HG03064 (cell line): Measurements from ENCODE around the gene CTSK.
"Not testable (repeated sequence)": the region's sequence is repeated elsewhere in the genome, so short reads cannot be mapped to it uniquely, and the experiment has no call there.

ENCODE experiments used
- ATAC-seq: cut with Tn5 transposase; IDR thresholded peaks from one replicate; pipeline ENCODE4 v1.9.1; 2021; ENCODE audit warnings: low read depth; ENCODE audit not compliant: unreplicated experiment

The CTSK gene

GRCh38 chr1:150808121-150808520 is at the start of gene CTSK:
Gene CTSK (minus strand): TSS chr1:150808260. CDS start chr1:150806805, 1,455 bp downstream.
- no peak for ATAC-seq

DNA sequence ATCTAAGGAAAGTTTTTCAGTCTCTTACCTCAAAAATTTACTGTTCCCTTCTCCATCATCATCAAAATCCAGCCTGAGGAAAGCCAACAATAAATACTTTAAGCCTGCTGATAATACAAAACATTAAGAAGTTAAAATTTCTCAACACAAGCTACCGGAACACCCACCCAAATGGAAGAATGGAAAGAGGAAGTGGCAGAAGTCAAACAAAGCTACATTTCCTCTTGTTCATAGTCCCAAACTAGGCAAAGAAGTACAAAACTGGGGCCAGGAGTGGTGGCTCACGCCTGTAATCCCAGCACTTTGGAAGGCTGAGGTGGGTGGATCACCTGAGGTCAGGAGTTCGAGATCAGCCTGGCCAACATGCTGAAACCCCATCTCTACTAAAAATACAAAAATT is 44.7 kb upstream of the CTSK start:
- not testable (repeated sequence) for ATAC-seq

- ATAC-seq = not testable (repeated sequence)
Measured at GRCh38 chr1:150850801-150851362, 42.8 kb upstream of the CTSK start.

GRCh38 chr1:150846473-150847146 is 38.5 kb upstream of the CTSK start:
- no peak for ATAC-seq

DNA sequence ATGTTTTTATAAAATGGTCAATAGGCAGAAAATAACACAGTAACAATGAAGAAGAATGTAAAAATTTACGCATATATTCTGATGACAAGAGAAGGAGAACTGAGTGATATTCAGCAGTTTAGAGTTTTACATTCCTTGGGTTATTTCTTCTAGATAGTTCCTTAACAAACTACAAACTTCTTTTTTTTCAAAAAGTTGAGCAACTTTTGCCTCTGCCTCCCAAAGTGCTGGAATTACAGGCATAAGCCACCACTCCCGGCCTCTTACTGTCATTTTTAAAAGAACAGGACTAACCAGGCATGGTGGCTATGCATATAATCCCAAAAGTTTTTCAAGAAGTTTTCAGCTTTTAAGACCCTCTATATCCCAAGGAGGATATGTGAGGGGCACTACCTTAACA is 35.4 kb upstream of the CTSK start:
- no peak for ATAC-seq

GRCh38 chr1:150842964-150843363 is 34.9 kb upstream of the CTSK start:
- no peak for ATAC-seq

- ATAC-seq = no peak
Measured at GRCh38 chr1:150842343-150842742, 34.3 kb upstream of the CTSK start.

- no peak for ATAC-seq
Measured at GRCh38 chr1:150841626-150842025, 33.6 kb upstream of the CTSK start.

GRCh38 chr1:150840850-150841249 is 32.8 kb upstream of the CTSK start:
- ATAC-seq = not testable (repeated sequence)

DNA sequence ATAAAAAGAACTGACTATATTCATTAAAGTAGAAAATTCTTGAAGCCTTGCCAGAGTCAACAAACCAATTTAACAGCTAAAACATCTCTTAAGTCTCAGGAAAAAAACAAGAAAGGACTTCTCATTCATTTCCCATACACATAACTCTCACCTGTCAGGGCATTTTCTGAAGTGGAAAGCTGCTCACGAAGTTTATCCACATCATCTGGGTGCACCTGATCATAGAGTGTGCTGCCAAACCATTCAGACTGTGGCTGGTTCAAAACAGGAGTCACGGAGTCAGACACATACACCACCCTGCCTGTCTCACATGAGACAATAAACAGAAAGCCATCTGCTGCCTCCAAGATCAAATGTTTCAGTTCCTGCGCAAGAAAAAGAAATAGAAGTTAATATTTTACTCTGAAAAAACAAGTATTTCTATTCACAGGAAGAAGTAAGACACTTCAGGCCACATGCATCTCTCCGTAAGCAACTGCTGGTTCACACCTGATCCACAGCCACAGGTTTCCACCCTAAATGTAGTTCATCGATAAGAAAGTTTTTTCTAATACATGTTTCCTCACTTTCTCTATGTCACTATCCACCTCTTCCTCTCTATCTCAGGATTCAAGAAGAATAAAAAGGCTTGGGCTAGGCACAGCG is 28.2 kb upstream of the CTSK start:
- ATAC-seq = no peak

DNA sequence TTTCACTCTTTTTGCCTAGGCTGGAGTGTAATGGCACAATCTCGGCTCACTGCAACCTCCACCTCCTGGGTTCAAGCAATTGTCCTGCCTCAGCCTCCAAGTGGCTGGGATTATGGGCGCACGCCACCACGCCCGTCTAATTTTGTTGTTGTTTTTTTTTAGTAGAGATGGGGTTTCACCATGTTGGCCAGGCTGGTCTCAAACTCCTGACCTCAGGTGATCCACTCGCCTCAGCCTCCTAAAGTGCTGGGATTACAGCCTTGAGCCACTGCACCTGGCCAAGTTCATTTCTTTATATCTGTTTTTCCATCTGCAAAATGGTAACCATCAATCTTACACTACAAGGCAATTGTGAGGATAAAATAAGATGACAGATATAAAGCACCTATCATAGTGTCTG is 25.9 kb upstream of the CTSK start:
- ATAC-seq = not testable (repeated sequence)

- no peak for ATAC-seq
Measured at GRCh38 chr1:150832597-150832996, 24.5 kb upstream of the CTSK start.

- no peak for ATAC-seq
Measured at GRCh38 chr1:150829751-150830150, 21.7 kb upstream of the CTSK start.

- ATAC-seq = no peak
Measured at GRCh38 chr1:150826299-150826698, 18.2 kb upstream of the CTSK start.

- no peak for ATAC-seq
Measured at GRCh38 chr1:150820730-150821512, 12.9 kb upstream of the CTSK start.

DNA sequence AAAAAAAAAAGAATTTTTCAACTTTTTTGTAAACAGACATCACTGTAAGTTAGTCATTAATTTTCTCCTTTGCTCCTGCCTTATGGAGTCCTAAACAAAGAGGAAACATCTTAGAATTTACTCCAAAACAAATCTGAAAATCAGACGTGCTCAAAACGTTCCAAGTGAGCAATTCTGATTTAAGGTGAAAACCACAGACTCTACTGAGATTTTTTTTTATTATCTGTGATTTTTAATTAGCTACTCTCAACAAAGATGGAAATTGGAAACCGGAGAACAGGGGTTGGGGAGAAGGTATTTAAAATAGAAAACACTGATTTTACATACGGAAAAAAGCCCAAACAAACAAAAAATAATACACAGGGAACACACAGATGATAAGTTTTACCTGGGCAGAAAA is 7.8 kb upstream of the CTSK start:
- ATAC-seq = no peak

DNA sequence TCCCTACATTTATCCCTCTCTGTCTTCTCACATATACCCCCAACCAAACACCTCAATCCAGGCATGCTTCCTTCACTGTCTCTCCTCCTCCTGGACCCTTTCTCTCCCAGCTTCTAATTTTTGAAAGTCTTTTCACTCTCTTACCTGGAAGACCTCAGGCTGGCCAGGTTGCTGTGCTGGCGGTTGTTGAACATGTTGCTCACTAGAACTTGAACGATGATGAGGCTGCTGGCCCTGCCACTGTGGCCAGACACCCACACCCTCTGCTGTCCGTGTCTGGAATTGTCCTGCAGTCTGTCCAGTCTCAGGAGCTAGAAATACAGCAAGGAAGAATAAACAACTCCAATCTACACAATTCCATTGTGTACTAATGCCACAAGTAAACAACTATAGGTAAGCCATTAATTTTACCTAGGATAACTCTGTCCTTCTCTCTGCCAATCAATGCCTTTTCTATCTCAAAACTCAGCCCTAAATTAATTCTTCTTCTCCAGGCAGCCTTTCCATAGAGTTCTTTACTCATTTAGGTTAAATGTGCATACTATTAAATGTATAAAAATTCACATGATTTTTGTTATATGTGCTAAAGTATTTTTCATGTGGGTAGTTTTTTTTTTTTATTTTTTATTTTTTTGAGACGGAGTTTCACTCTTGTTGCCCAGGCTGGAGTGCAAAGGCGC is 5.1 kb upstream of the CTSK start:
- no peak for ATAC-seq

GRCh38 chr1:150810958-150811659 is 3.0 kb upstream of the CTSK start:
- no peak for ATAC-seq

DNA sequence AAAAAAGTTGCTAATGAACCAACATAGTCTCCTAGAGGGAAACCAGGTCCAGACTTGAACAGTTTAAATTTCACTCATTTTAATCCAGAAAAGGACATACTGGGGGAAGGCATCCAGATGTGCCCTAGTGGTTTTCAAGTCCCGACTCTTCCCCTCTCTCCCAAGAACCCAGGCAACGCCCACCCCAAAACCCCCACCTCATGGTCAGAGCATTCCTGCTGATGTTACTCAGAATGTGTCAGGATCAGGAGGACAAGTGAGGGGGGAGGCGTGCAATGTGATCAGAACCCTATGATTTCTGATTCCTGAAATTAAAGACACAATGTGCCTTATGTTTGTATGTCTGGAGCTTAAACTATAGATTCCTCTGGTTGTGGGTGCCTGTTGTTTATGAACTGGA is 1.6 kb upstream of the CTSK start:
- ATAC-seq = no peak

DNA sequence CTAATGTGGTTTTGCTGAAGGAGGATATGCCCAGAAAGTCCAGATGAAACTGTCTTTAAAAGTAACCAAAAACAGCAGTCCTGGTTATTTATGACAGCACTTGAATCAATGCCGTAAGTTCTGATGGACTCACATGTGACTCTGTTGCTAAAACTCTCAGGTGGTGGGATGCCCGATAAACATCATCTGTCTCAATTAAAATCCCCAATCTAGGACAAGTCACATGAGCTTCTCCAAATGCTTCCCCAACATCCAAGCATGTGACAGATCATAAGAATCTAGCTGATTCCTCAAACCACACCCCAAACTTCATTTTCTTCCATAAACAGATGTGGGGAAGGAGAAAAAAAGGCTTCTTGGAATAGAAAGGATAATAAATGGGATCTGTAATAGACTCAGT is 786 bp upstream of the CTSK start:
- ATAC-seq = no peak
